NCI-H128 (cell line): ENCODE data around the gene PKN2.
"Not testable (repeated sequence)": the region's sequence is repeated elsewhere in the genome, so short reads cannot be mapped to it uniquely, and the experiment has no call there.

Source experiments
- DNase-seq: peaks from one replicate; lab custom pipeline; 2025; ENCODE audit not compliant: unreplicated experiment; lab: John Stamatoyannopoulos, UW

PKN2 gene

DNA sequence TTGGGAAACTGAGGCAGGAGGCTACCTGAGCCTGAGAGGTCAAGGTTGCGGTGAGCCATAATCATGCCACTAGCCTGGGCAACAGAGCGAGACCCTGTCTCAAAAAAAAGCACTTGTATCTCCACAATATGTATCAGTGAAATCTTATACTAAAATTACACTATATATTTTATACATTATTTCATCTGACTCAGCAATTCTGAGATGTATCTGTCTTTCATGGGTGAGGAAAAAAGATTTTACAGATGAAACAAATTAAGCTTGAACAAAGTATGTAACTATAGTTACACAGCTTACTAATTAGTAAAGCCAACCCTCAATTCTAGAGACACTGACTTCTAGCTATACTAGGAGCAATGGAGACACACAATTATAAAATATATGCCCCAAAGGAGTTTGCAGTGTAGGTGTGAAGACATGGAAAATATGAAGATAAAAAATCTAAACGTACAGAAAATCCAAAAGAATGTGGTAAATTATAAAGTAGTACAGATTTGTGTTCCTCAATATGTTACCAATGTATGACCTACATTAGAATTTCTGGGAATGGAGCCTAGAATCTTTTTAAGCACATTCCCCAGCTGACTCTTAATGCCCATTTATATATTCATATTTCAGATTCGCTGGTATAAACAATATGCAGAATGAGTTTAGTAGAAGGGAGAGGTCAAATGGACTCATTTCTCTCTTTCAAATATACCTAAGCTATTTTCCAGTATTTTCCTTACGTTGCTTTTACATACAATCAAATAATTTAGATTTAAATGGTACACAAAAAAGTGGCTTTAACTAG is 192.7 kb downstream of the PKN2 start:
- no peak for DNase-seq

GRCh38 chr1:88877382-88877825 is 193.3 kb downstream of the PKN2 start:
- DNase-seq = no peak

- no peak for DNase-seq
Measured at GRCh38 chr1:88877911-88878310, 193.8 kb downstream of the PKN2 start.

GRCh38 chr1:88878731-88879130 is 194.7 kb downstream of the PKN2 start:
- DNase-seq = no peak

- DNase-seq = not testable (repeated sequence)
Measured at GRCh38 chr1:88880717-88881116, 196.6 kb downstream of the PKN2 start.

DNA sequence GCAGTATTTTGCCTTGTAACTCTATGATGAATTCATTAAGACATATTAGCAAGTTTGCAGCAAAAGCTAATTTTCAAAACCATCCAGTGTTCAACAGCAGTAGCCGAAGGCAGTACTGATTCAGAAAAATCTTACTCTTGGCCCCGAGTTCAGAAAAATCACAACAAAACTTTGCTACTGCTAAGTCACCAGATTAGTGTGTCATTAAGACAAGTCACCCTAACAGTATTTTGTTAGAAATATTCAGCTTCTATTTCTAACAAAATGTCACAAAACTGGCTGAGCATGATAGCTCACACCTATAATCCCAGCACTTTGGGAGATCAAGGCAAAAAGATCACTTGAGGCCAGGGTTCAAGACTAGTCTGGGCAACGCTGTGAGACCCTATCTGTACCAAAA is 199.1 kb downstream of the PKN2 start:
- no peak for DNase-seq
